Activated effector memory CD4-positive, alpha-beta T cell treated with anti-CD3 and anti-CD28 coated beads, Interleukin-2, amount 50 U/mL, for 16 hours (primary cell): ENCODE data around the gene TBC1D3I.

Experiments
- DNase-seq: peaks from one replicate; pipeline ENCODE4 v3.0.0-alpha.2; 2020

TBC1D3I gene

DNA sequence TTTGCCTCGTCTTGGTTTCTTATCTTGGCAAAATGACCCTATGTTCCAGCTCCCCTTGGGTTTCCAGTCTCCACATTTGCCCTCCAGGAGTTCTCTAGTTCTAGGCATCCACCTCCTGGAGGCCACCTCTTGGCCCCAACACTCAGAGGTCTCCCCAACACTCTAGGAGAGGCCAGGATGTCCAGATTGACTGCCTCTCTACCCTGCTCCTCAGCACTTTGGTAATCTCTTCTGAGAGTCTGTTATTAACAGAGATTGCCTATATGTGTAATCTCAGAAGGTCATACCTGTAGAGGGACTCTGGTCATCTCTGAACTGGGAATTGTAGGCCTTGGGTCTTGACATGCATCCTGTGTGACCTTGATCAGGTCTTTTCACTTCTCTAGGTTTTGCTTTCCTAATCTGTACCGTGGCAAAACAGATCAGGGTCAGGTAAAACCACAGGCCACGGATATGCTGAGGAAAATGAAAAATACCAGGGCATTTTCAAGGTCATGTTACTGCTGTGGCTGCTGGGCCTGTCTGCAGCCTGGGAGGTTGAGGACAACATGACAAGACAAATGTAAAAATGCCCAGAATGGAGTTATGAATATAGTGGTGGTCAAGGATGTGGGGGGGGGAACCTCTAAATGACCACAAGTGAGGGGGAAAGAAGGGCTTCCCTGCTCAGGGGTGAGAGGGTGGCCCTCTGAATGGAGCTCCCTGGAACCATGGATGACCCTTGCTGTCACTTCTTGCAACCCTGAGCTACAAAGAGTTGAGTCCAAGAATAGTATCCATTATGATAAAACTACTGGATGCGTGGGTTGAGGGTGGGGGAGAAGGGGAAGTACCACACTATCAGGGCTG, 58.5 kb downstream of the TBC1D3I start:
- DNase-seq = no peak

DNA sequence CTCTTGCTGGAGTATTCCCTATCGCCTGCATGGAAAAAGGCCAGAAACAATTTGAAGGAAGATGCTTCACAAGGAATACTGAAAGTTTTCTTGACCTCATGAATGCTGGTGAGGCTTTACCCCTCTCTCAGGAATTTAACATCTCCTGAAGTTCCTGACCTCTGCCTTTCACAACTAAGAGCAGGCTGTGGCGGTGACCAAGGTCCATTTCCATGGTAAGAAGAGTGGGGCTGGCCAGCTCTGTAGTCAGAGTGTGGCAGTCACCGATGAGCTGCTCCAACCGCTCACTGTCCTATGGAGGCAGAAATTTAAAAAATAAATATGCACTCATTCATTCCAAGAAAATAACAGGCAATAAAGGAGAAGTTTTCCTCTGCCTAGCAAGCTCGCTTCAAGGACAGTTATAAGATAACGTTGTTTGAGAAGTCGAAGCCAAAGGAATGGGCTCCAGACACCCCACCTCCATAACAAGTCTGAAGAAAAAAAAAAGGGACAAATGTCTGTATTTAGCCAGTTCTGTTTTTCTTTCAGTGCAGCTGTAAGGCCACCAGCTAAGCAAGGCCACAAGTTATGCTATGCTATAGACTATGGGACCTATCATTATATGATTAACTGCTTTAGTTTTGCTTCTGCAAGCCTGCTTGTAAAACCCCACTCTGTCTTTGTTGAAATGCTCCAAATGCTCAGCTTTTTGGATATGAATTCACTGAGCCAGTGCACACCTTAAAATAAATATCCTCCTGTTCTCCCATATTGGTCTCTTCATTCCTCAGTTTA, 59.5 kb downstream of the TBC1D3I start:
- no peak for DNase-seq
